ENCODE results near the gene NXPE3.

Gene NXPE3

GRCh38 chr3:101828691-101829436, 49.9 kb downstream of the NXPE3 start:
- no peak for DNase-seq (ENCODE audit: low read depth, low spot score)

DNA sequence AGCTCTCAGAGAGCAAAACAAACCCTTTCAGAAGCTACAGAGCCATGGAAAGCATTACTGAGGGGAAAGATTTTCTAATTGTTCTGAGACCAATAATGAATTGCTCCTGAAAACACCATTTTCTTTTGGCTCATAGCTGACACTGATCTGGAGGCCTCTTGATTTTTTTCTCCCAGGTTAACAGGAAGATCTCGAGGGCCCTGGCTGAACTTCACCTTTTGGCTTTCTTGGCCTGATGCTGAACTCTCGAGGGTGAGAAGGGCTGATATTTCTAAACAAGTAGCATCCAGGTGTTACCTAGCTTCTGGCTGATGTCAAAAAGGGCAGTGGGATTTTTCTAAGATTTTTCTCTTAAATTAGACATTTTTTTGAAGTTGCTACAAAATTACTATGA, 50.4 kb downstream of the NXPE3 start:
- DNase-seq (ENCODE audit: low read depth, low spot score) = no peak

DNA sequence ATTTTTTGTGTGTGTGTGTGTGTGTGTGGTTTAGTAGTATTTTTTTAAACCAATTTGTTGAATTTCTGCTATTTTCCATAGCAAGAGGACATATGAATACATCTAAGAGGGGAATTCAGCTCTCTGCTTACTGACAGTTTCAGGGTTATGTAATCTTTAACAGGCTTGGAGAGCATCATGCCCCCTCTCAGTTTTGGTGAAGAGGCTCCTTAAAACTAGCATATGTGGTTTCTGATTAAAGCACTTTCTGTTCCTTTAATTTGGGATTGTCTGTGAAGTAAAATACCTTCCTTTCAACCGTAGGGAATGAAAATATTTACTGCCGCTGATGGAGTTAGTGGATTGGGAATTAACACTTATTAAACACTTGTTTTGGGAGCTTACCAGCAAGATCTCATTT, 50.9 kb downstream of the NXPE3 start:
- no peak for DNase-seq (ENCODE audit: low read depth, low spot score)

GRCh38 chr3:101833446-101833974, 54.5 kb downstream of the NXPE3 start:
- DNase-seq (ENCODE audit: low read depth, low spot score) = no peak

- no peak for DNase-seq (ENCODE audit: low read depth, low spot score)
Measured at GRCh38 chr3:101835676-101836075, 56.7 kb downstream of the NXPE3 start.

DNA sequence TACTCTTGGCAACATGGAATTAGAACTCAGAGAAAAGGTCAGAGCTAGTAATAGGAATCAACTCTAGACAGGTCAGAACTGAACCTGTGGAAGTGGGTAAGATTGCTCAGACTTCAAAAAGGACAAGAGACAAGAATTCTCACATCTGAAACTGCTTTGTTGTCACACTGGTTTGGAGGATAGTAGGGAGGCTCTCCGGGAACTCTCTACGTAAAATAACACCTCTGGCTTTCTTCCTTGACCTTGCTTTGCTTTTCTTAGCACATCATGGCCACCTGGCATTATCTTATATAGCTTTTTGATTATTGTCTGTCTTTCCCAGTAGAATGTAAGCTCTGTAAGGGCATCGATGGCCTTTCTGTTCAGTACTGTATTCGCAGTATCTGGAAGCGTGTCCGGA, 57.1 kb downstream of the NXPE3 start:
- DNase-seq (ENCODE audit: low read depth, low spot score) = no peak

DNA sequence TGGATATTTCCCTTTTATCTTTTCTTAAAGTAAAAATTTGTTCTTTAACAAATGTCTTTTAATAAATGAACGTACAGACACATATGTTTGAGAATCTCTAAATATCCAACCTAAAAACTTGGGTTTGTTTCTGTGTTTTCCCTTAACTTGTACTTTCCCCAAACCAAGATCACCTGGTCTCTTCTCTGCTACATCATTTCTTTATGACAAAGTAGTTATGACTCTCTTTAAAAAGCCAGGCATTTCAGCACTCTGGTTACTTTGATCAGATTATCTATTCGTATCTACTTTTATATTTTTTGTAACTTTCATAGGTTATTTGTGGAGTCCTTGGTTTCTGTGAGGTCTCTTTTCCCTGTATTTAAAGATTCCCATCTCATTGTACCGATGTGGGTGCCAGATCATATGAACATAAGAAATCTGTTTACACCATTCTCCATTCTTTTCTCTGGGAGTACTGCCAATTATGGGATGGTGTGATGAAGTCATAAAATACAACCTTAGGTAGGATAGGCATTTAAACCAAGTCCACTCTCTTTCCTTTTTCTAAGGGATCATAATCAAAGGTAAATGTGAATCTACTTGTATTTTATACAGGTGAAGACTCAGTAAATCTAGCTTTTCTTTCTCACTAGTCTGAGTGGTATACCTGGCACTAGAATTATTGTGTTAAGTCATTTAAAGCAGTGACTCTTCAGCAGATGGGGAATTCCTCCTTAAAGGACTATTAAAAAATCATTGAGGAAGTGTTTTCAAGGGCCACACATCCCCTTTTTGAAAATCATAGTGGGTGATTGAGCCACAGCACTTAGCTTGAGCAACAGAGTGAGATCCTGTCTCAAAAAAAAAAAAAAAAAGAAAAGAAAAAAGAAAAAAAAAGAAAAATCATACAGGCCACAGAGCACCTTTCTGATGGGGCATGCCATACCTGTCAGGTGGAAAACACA, 57.9 kb downstream of the NXPE3 start:
- DNase-seq (ENCODE audit: low read depth, low spot score) = no peak

- no peak for DNase-seq (ENCODE audit: low read depth, low spot score)
Measured at GRCh38 chr3:101838691-101839090, 59.7 kb downstream of the NXPE3 start.

- DNase-seq (ENCODE audit: low read depth, low spot score) = no peak
Measured at GRCh38 chr3:101840066-101840465, 61.1 kb downstream of the NXPE3 start.

DNA sequence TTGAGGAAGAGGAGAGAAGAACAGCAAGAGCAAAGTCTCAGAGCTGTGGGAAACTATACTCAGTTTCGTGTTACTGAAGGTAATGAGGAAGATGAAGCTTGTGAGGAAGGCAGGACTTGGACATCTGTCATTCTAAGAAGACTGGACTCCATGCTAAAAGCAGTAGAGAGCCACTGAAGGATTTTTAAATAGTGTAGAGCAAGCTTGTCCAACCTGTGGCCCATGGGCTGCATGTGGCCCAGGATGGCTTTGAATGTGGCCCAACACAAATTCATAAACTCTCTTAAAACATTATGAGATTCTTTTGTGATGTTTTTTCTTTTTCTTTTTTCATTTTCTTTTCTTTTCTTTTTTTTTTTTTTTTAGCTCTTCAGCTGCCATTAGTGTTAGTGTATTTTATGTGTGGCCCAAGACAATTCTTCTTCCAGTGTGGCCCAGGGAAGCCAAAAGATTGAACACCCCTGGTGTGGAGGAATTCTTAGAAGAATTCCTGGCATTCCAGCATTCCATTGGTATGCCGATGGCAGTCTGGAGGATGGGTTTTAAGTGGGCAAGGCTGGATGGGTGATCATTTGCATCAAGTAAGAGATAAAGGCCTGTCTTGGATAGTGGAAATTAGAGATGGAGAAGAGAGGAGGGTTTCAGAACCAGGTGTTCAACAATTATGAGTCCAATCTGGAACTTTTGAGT, 63.4 kb downstream of the NXPE3 start:
- DNase-seq (ENCODE audit: low read depth, low spot score) = no peak

DNA sequence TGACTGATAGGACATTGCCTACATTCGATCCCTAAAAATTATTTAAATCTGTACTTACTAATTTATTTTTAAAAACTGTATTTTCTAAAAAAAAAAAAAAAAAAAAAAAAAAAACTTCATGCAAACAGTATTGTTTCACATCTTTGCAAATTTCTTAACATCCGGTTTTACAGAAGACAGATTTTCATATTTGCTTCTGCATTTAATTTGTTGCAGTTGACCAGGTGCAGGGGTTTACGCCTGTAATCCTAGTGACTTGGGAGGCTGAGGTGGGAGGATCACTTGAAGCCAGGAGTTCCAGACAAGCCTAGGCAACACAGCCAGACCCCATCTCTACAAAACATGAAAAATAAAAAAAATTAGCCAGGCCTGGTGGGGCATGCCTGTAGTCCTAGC, 63.9 kb downstream of the NXPE3 start:
- no peak for DNase-seq (ENCODE audit: low read depth, low spot score)

GRCh38 chr3:101845425-101845824, 66.4 kb downstream of the NXPE3 start:
- DNase-seq (ENCODE audit: low read depth, low spot score) = no peak

DNA sequence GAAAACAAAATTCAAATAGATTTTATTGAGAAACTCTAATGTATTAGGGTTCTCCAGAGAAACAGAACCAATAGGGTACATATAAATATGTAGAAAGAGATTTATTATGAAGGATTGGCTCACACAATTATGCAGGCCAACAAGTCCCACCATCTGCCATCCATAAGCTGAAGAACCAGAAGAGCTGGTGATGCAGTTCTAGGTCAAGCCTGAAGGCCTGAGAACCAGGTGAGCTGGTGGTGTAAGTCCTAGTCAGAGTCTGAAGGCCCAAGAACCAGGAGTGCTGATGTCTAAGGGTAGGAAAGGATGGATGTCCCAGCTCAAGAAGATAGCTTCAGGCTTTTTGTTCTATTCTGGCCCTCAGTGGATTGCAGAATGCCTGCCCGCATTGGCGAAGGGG, 67.7 kb downstream of the NXPE3 start:
- no peak for DNase-seq (ENCODE audit: low read depth, low spot score)

DNA sequence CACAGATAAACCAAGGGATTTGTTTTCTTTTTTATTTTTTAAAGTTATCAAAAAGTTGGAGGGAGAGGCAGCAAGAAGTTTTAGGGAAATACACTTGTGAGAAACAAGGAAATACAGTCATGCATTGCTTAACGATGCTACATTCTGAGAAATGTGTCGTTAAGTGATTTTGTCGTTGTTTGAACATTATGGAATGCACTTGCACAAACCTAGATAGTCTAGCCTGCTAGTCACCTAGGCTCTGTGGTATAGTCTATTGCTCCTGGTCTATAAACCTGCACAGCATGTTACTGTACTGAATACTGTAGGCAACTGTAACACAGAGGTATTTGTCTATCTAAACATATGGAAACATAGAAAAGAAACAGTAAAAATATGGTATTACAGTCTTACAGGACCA, 68.3 kb downstream of the NXPE3 start:
- DNase-seq (ENCODE audit: low read depth, low spot score) = no peak

DNA sequence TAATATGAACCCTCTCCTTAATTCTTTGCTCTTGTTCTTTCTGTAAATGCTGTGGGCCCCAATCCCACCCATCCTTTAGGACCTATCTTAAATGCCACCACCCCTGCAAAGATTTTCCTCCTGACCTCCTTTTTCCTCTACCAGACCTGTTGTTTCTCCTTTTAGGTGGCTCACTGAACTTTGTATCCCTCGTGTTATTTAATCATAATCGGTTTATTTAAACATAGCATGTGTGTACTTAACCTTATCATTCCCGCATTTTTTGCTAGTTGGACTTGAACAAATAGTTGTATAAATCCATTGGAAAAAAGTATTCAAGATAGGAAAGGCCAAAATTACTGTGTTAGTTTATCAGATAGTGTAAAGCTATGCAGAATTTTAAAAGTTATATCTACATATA, 69.3 kb downstream of the NXPE3 start:
- DNase-seq (ENCODE audit: low read depth, low spot score) = no peak

DNA sequence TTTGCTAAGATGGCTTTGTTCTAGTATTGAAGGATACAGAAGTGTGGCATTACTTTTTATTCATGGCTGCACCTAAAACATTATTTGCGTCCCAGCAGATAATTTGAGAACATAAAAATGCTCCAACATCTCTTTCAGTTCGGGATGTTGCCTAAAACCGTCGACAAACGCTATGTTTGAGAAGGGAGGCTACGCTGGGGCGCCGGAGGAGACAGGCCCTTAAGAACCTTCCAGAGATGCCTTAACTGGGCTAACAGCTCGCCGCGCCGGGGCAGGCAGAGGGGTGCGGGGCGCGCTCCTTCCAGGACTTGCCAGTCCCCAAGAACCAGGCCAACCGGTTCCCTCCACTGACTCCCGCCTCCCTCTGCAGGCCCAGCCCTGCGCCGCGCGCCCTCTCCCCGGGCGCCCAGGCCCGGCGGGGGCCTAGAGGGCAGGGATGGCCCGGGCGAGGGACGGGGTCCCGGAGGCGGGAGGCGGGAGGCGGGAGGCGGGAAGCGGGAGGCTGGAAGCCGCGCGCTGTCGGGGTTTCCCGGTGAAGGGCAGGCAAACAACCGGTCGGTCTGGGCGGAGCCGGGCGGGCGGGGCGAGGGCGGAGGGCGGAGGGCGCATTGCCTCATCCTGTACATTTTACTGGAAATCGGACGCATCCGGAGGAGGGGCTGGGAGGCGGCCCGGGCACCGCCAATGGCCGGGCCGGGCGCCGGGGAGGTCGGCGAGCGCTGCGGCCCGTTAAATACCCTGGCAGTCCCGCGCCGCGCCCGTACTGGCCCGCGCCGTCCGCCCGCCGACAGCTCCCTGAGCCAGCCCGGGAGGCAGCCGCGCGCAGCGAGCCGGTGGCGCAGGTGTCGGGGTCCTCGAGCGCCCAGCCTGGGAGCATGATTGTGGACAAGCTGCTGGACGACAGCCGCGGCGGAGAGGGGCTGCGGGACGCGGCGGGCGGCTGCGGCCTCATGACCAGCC, 70.0 kb downstream of the NXPE3 start, which contains the start of gene NFKBIZ:
NFKBIZ (plus strand) TSS at position 761 of the 960 bp plus-strand sequence; CDS start at position 876, 115 bp downstream.
- DNase-seq (ENCODE audit: low read depth, low spot score) = peak; percentile 63

GRCh38 chr3:101849714-101850245, 70.8 kb downstream of the NXPE3 start:
- DNase-seq (ENCODE audit: low read depth, low spot score) = no peak

DNA sequence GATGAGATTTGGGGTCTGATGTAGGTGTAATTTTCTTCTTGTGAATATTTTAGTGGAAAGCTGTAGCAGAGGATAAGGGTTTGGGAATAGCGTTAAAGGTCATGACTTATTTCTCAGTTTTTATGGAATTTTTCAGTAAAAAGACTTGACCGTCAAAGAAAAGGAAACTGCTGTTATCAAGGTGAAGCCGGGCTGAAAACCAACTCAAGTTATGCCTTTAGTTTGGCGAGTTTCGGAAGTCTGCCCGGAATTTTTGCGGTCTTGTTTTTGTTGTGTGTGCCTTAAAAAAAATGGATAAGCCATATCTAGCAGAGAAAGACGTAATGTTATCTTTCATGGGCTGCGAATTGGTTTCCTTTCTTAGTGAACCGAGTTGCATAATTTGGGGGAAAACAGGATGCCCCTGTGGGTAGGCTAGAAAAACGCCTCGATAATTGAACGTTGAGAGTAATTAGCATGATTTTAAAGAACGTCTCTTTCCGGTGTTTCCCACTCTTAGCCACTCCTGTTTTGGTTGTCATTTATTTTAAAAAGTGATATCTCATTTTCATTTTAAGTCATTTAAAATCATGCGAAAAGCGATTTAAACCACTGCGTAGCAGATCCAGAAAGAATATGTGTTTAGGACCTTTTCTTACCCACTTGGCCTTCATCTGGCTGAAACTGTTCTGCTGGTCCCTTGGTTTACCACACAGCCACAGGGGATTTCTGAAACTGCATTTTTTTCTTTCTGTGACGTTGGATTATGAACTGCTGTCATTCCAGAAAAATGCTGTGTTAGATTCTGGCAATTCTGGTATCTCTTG, 71.4 kb downstream of the NXPE3 start:
- DNase-seq (ENCODE audit: low read depth, low spot score) = no peak

DNA sequence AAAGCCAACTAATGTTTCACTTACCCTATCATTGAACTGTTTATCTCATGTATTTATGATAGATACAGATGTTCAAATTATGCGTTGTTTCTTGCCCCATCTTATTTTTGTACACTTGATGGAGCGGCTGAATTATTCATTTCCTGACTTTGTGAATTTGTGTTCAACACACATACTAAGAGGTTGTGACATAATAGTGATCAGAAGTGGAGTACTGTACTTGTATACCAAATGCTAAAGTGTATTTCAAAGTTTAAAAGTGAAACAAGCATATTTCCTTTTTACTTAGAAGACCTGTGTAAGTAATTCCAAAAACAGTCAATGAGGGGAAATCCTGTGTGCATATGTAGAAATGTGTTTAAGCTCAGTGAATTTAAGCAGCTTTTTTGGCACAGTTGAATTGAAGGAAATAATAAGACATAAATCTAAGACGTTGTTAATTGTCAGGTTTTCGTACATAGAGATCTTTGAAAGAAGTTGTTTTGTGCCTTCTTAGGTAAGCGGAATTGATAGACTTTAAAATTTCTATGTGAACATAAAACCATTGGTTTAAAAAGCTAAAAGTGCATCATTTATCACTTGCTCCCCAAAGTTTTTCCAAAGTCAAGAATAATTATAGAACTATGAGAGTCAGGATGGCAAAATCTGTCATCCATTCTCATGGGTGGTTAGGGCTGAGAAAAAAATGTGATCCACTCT, 72.2 kb downstream of the NXPE3 start:
- no peak for DNase-seq (ENCODE audit: low read depth, low spot score)
